SK-N-SH treated with all-trans-retinoic acid at 6 μM for 48 hours (cell line): ENCODE results near the gene KRT10.

ENCODE experiments used
- ATAC-seq: fragments of 200-7000 bp; cut with Tn5 transposase; 3 replicates; pipeline ENCODE4 v1.9.1; 2020; ENCODE audit warnings: mild to moderate bottlenecking, moderate library complexity
- ARNTL ChIP-seq: fragments of 450-650 bp; formaldehyde crosslinking; IDR thresholded peaks from 2 replicates; pipeline ENCODE4 v1.5.0; 2020; ENCODE audit warnings: low read depth, mild to moderate bottlenecking, moderate library complexity, borderline replicate concordance
- BACH2 ChIP-seq: fragments of 250-450 bp; sonication (Bioruptor Pico); IDR thresholded peaks from 2 replicates; pipeline ENCODE4 v1.9.0; 2021; ENCODE audit warnings: mild to moderate bottlenecking, borderline replicate concordance
- ESRRG ChIP-seq: fragments of 250-450 bp; sonication (Bioruptor Pico); IDR thresholded peaks from 2 replicates; pipeline ENCODE4 v1.6.1; 2021; ENCODE audit warnings: mild to moderate bottlenecking
- GLIS3 ChIP-seq: fragments of 250-450 bp; sonication (Bioruptor Pico); IDR thresholded peaks from 2 replicates; pipeline ENCODE4 v1.5.0; 2020; ENCODE audit warnings: mild to moderate bottlenecking, moderate library complexity
- ISL1 ChIP-seq: fragments of 250-450 bp; sonication (Bioruptor Pico); IDR thresholded peaks from 2 replicates; pipeline ENCODE4 v2.1.2; 2022; ENCODE audit warnings: mild to moderate bottlenecking, moderate library complexity
- OSR1 ChIP-seq: fragments of 250-450 bp; sonication (Bioruptor Pico); IDR thresholded peaks from 2 replicates; pipeline ENCODE4 v1.8.0; 2022; ENCODE audit warnings: moderate library complexity, mild to moderate bottlenecking, inconsistent platforms
- PPARA ChIP-seq: fragments of 250-450 bp; sonication (Bioruptor Pico); IDR thresholded peaks from 2 replicates; pipeline ENCODE4 v1.5.0; 2020; ENCODE audit warnings: mild to moderate bottlenecking, borderline replicate concordance
- RARB ChIP-seq: fragments of 250-450 bp; sonication (Bioruptor Pico); IDR thresholded peaks from 2 replicates; pipeline ENCODE4 v1.8.0; 2021; ENCODE audit warnings: mild to moderate bottlenecking, moderate library complexity
- SNAI2 ChIP-seq: fragments of 250-450 bp; sonication (Bioruptor Pico); IDR thresholded peaks from 2 replicates; pipeline ENCODE4 v1.5.0; 2020; ENCODE audit warnings: mild to moderate bottlenecking, moderate library complexity
- TCF4 ChIP-seq: fragments of 250-450 bp; sonication (Bioruptor Pico); IDR thresholded peaks from 2 replicates; pipeline ENCODE4 v1.8.0; 2021; ENCODE audit warnings: mild to moderate bottlenecking, moderate library complexity, borderline replicate concordance
- TOX ChIP-seq: fragments of 250-450 bp; sonication (Bioruptor Pico); IDR thresholded peaks from 2 replicates; pipeline ENCODE4 v1.8.0; 2021; ENCODE audit warnings: mild to moderate bottlenecking, moderate library complexity, borderline replicate concordance
- TSHZ2 ChIP-seq: fragments of 250-450 bp; sonication (Bioruptor Pico); IDR thresholded peaks from 2 replicates; pipeline ENCODE4 v1.5.0; 2020; ENCODE audit warnings: mild to moderate bottlenecking, moderate library complexity
- ZC3H10 ChIP-seq: fragments of 250-450 bp; sonication (Bioruptor Pico); IDR thresholded peaks from 2 replicates; pipeline ENCODE4 v1.5.1; 2021; ENCODE audit warnings: mild to moderate bottlenecking, moderate library complexity
- ZFP30 ChIP-seq: fragments of 450-650 bp; formaldehyde crosslinking; IDR thresholded peaks from 2 replicates; pipeline ENCODE4 v1.5.0; 2022; ENCODE audit warnings: mild to moderate bottlenecking, moderate library complexity
- ZNF565 ChIP-seq: fragments of 450-650 bp; formaldehyde crosslinking; conservative IDR thresholded peaks from 2 replicates; pipeline ENCODE4 v1.5.0; 2020; ENCODE audit warnings: low read depth, mild to moderate bottlenecking, moderate library complexity
- ZNF70 ChIP-seq: fragments of 450-650 bp; formaldehyde crosslinking; IDR thresholded peaks from 2 replicates; pipeline ENCODE4 v1.5.0; 2020; ENCODE audit warnings: mild to moderate bottlenecking, moderate library complexity
- ZNF8 ChIP-seq: fragments of 450-650 bp; formaldehyde crosslinking; IDR thresholded peaks from 2 replicates; pipeline ENCODE4 v1.5.0; 2020; ENCODE audit warnings: mild to moderate bottlenecking, moderate library complexity
- TF ChIP-seq, protein P1 (sequence below): fragments of 250-450 bp; sonication (Bioruptor Pico); IDR thresholded peaks from 2 replicates; pipeline ENCODE4 v1.5.1; 2020; ENCODE audit warnings: low read depth, mild to moderate bottlenecking, moderate library complexity
- TF ChIP-seq, protein P2 (sequence below): fragments of 250-450 bp; sonication (Bioruptor Pico); IDR thresholded peaks from 2 replicates; pipeline ENCODE4 v1.5.1; 2021; ENCODE audit warnings: mild to moderate bottlenecking, moderate library complexity
- TF ChIP-seq, protein P3 (sequence below): fragments of 250-450 bp; sonication (Bioruptor Pico); IDR thresholded peaks from 2 replicates; pipeline ENCODE4 v1.8.0; 2020; ENCODE audit warnings: mild to moderate bottlenecking, moderate library complexity, borderline replicate concordance
- TF ChIP-seq, protein P4 (sequence below): fragments of 250-450 bp; sonication (Bioruptor Pico); IDR thresholded peaks from 2 replicates; pipeline ENCODE4 v1.8.0; 2021; ENCODE audit warnings: low read depth, mild to moderate bottlenecking, moderate library complexity, borderline replicate concordance

Gene KRT10

GRCh38 chr17:40849723-40850122 is 27.3 kb upstream of the KRT10 start:
- TF ChIP-seq GLIS3 (no peak), ZNF70 (CRISPR knock-in tag) (no peak), RARB (CRISPR knock-in tag) (no peak), PPARA (CRISPR knock-in tag) (no peak), TCF4 (CRISPR knock-in tag) (no peak), OSR1 (CRISPR knock-in tag) (no peak), ZFP30 (CRISPR knock-in tag) (no peak), ISL1 (CRISPR knock-in tag) (no peak)
- TF ChIP-seq, protein P1, sequence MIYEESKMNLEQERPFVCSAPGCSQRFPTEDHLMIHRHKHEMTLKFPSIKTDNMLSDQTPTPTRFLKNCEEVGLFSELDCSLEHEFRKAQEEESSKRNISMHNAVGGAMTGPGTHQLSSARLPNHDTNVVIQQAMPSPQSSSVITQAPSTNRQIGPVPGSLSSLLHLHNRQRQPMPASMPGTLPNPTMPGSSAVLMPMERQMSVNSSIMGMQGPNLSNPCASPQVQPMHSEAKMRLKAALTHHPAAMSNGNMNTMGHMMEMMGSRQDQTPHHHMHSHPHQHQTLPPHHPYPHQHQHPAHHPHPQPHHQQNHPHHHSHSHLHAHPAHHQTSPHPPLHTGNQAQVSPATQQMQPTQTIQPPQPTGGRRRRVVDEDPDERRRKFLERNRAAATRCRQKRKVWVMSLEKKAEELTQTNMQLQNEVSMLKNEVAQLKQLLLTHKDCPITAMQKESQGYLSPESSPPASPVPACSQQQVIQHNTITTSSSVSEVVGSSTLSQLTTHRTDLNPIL (CRISPR knock-in tag): no peak
- no peak for ATAC-seq

DNA sequence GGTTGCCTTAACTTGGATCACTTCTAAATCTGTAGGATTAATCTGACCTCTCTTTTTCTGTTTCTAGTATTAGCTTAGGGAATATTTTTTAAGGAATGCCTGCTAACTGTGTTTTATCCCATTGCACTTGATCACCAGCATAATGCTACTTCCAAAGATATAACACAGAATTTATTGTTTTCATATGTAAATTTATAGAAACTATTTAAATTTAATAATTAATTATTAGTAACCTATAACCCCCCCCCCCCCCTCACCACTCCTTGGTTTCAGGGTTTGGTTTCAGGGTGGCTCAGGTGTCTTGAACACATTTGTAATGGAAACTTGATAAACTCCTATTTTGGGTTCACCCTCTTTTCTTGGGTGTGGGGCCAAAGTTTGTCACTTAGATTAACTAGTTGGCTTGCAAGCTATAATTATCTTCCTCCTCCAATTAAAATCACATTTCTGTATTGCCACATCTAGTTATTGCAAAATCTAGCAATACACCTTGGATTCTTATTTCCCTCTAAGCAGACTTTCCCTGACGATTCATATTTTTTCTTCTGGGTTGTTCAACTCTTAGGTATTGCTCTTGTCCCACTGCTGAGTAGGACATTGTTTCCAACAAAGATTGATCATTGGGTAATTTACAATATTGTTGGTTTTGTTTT is 26.3 kb upstream of the KRT10 start:
- TF ChIP-seq ZNF8: no peak
- TF ChIP-seq, protein P2, sequence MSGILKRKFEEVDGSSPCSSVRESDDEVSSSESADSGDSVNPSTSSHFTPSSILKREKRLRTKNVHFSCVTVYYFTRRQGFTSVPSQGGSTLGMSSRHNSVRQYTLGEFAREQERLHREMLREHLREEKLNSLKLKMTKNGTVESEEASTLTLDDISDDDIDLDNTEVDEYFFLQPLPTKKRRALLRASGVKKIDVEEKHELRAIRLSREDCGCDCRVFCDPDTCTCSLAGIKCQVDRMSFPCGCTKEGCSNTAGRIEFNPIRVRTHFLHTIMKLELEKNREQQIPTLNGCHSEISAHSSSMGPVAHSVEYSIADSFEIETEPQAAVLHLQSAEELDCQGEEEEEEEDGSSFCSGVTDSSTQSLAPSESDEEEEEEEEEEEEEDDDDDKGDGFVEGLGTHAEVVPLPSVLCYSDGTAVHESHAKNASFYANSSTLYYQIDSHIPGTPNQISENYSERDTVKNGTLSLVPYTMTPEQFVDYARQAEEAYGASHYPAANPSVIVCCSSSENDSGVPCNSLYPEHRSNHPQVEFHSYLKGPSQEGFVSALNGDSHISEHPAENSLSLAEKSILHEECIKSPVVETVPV: no peak
- TF ChIP-seq TCF4 (CRISPR knock-in tag): no peak
- TF ChIP-seq BACH2 (CRISPR knock-in tag): no peak
- TF ChIP-seq SNAI2 (CRISPR knock-in tag): no peak
- no peak for TF ChIP-seq ESRRG
- TF ChIP-seq ISL1 (CRISPR knock-in tag): no peak
- no peak for TF ChIP-seq OSR1 (CRISPR knock-in tag)
- TF ChIP-seq ZNF565 (CRISPR knock-in tag): no peak
- TF ChIP-seq ZFP30 (CRISPR knock-in tag): no peak
- TF ChIP-seq ARNTL (CRISPR knock-in tag): no peak
- TF ChIP-seq TSHZ2 (CRISPR knock-in tag): no peak
- TF ChIP-seq, protein P3, sequence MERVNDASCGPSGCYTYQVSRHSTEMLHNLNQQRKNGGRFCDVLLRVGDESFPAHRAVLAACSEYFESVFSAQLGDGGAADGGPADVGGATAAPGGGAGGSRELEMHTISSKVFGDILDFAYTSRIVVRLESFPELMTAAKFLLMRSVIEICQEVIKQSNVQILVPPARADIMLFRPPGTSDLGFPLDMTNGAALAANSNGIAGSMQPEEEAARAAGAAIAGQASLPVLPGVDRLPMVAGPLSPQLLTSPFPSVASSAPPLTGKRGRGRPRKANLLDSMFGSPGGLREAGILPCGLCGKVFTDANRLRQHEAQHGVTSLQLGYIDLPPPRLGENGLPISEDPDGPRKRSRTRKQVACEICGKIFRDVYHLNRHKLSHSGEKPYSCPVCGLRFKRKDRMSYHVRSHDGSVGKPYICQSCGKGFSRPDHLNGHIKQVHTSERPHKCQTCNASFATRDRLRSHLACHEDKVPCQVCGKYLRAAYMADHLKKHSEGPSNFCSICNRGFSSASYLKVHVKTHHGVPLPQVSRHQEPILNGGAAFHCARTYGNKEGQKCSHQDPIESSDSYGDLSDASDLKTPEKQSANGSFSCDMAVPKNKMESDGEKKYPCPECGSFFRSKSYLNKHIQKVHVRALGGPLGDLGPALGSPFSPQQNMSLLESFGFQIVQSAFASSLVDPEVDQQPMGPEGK (CRISPR knock-in tag): no peak
- TF ChIP-seq, protein P4, sequence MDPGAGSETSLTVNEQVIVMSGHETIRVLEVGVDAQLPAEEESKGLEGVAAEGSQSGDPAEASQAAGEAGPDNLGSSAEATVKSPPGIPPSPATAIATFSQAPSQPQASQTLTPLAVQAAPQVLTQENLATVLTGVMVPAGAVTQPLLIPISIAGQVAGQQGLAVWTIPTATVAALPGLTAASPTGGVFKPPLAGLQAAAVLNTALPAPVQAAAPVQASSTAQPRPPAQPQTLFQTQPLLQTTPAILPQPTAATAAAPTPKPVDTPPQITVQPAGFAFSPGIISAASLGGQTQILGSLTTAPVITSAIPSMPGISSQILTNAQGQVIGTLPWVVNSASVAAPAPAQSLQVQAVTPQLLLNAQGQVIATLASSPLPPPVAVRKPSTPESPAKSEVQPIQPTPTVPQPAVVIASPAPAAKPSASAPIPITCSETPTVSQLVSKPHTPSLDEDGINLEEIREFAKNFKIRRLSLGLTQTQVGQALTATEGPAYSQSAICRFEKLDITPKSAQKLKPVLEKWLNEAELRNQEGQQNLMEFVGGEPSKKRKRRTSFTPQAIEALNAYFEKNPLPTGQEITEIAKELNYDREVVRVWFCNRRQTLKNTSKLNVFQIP (CRISPR knock-in tag): no peak
- no peak for TF ChIP-seq ZNF70 (CRISPR knock-in tag)
- TF ChIP-seq ZC3H10 (CRISPR knock-in tag): no peak
- TF ChIP-seq RARB (CRISPR knock-in tag): no peak
- TF ChIP-seq TOX: no peak
- no peak for TF ChIP-seq PPARA (CRISPR knock-in tag)
- no peak for ATAC-seq
